WTC11 (cell line): ENCODE data around the gene CCDC92.

ENCODE experiments used
- NFYB ChIP-seq: sonication (generic); formaldehyde crosslinking; conservative IDR thresholded peaks from 2 replicates; pipeline ENCODE4 v1.8.0; 2022; ENCODE audit warnings: low read depth, missing genetic modification reagents
- SP1 ChIP-seq: sonication (generic); formaldehyde crosslinking; conservative IDR thresholded peaks from 2 replicates; pipeline ENCODE4 v1.8.1; 2022; ENCODE audit warnings: missing genetic modification reagents
- TP53 ChIP-seq: sonication (generic); formaldehyde crosslinking; IDR thresholded peaks from 2 replicates; pipeline ENCODE4 v1.8.1; 2023; ENCODE audit warnings: mild to moderate bottlenecking, missing genetic modification reagents
- TF ChIP-seq, protein P1 (sequence below): fragments of 200-600 bp; IDR thresholded peaks from 2 replicates; pipeline ENCODE4 v1.8.0; 2022; ENCODE audit warnings: antibody characterized with exemption
- TF ChIP-seq, protein P2 (sequence below): sonication (generic); formaldehyde crosslinking; IDR thresholded peaks from 2 replicates; pipeline ENCODE4 v1.8.1; 2022; ENCODE audit warnings: mild to moderate bottlenecking, moderate library complexity, missing genetic modification reagents
- TF ChIP-seq, protein P3 (sequence below): sonication (generic); formaldehyde crosslinking; IDR thresholded peaks from 2 replicates; pipeline ENCODE4 v1.8.1; 2022; ENCODE audit warnings: low read depth, mild to moderate bottlenecking, moderate library complexity, missing genetic modification reagents, borderline replicate concordance

DNA sequence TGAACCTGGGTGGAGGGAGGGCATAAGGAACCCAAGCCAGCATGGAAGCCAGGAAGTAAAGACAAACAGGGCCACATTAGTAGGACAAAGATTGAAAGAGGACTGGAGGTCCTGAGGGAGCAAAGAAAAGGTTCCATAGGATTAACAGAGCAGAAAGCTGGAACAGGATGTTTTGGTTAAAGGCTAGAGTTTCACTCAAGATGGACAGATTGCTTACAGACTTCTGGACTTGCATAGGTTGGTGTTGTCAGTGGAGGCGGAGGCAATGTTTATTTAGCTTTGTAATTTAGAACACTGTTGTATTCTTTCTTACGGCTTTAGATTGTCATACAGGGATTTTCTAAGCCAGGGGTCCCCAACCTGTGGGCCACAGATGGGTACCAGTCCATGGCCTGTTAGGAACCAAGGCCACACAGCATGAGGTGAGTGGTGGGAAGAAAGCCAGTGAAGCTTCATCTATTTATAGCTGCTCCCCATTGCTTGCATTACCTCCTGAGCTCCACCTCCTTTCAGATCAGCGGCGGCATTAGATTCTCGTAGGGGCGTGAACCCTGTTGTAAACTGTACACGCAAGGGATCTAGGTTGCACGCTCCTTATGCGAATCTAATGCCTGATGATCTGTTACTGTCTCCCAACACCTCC, 31.7 kb upstream of the CCDC92 start:
- TF ChIP-seq TP53 (CRISPR knock-in tag) (no peak), SP1 (no peak), NFYB (no peak)
- TF ChIP-seq, protein P1, sequence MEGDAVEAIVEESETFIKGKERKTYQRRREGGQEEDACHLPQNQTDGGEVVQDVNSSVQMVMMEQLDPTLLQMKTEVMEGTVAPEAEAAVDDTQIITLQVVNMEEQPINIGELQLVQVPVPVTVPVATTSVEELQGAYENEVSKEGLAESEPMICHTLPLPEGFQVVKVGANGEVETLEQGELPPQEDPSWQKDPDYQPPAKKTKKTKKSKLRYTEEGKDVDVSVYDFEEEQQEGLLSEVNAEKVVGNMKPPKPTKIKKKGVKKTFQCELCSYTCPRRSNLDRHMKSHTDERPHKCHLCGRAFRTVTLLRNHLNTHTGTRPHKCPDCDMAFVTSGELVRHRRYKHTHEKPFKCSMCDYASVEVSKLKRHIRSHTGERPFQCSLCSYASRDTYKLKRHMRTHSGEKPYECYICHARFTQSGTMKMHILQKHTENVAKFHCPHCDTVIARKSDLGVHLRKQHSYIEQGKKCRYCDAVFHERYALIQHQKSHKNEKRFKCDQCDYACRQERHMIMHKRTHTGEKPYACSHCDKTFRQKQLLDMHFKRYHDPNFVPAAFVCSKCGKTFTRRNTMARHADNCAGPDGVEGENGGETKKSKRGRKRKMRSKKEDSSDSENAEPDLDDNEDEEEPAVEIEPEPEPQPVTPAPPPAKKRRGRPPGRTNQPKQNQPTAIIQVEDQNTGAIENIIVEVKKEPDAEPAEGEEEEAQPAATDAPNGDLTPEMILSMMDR: no peak
- TF ChIP-seq, protein P2, sequence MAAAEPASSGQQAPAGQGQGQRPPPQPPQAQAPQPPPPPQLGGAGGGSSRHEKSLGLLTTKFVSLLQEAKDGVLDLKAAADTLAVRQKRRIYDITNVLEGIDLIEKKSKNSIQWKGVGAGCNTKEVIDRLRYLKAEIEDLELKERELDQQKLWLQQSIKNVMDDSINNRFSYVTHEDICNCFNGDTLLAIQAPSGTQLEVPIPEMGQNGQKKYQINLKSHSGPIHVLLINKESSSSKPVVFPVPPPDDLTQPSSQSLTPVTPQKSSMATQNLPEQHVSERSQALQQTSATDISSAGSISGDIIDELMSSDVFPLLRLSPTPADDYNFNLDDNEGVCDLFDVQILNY (CRISPR knock-in tag): no peak
- TF ChIP-seq, protein P3, sequence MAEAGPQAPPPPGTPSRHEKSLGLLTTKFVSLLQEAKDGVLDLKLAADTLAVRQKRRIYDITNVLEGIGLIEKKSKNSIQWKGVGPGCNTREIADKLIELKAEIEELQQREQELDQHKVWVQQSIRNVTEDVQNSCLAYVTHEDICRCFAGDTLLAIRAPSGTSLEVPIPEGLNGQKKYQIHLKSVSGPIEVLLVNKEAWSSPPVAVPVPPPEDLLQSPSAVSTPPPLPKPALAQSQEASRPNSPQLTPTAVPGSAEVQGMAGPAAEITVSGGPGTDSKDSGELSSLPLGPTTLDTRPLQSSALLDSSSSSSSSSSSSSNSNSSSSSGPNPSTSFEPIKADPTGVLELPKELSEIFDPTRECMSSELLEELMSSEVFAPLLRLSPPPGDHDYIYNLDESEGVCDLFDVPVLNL (CRISPR knock-in tag): no peak
